ENCODE results near the gene CCK.

- TF ChIP-seq CTCF (IDR thresholded peaks at IDR 0.05 in 8 of 11, conservative IDR thresholded peaks at IDR 0.05 in 3 of 11): no peak
- TF ChIP-seq POLR2A (IDR thresholded peaks at IDR 0.05): no peak
- TF ChIP-seq POLR2AphosphoS5 (IDR thresholded peaks at IDR 0.05): no peak
These were observed 56.1 kb downstream of the CCK start for GRCh38 chr3:42209917-42210316.

All from spleen (tissue), 7 donors.